ENCODE measurements around the gene SUMO4. TPM values are rescaled to one million over a fixed set of nuclear protein-coding genes. Genes with fewer than 3 reads are reported as not detected.
A peak's percentile ranks its signal among the peaks of the same experiment; 100 is the strongest.

SUMO4 gene
- total RNA-seq, 1 donor from 2014 or later: 2.0 TPM

- H3K9me3 ChIP-seq: no peaks in the 10 kb centered on the region
- no peak overlapping the region for H3K27ac ChIP-seq
- TF ChIP-seq CTCF (IDR thresholded peaks at IDR 0.05): no peak
- DNase-seq (no peak), ATAC-seq (peak; percentile 54 to 64)
- H3K4me1 ChIP-seq: no peaks in the 10 kb centered on the region
- H3K36me3 ChIP-seq: peaks cover 16% of the 10 kb centered on the region
- no peaks in the 10 kb centered on the region for H3K27me3 ChIP-seq (ENCODE audit: low read depth)
- no peak overlapping the region for H3K4me3 ChIP-seq
- intact Hi-C loops (cut with DNase I): no loop called here
These were observed 12.1 kb upstream of the SUMO4 start for GRCh38 chr6:149387779-149388512.

- H3K4me1 ChIP-seq: no peaks in the 10 kb centered on the region
- DNase-seq (no peak), ATAC-seq (no peak)
These were observed 10.4 kb upstream of the SUMO4 start for GRCh38 chr6:149389509-149390297.

GRCh38 chr6:149392093-149392492, 8.0 kb upstream of the SUMO4 start:
- Histone ChIP-seq H3K4me1 (no peaks in the 10 kb centered on the region), H3K27ac (no peak overlapping the region), H3K36me3 (peaks cover 1% of the 10 kb centered on the region), H3K9me3 (no peaks in the 10 kb centered on the region), H3K27me3 (ENCODE audit: low read depth) (no peaks in the 10 kb centered on the region), H3K4me3 (no peak overlapping the region)
- TF ChIP-seq CTCF (IDR thresholded peaks at IDR 0.05): no peak
- ATAC-seq (no peak), DNase-seq (no peak)
- intact Hi-C loops (cut with DNase I): no loop called here

More at GRCh38 chr6:149389509-149390297, 10.4 kb upstream of the SUMO4 start:
- TF ChIP-seq CTCF (IDR thresholded peaks at IDR 0.05): no peak
- Histone ChIP-seq H3K9me3 (no peaks in the 10 kb centered on the region), H3K36me3 (peaks cover 4% of the 10 kb centered on the region), H3K4me3 (no peak overlapping the region), H3K27me3 (ENCODE audit: low read depth) (no peaks in the 10 kb centered on the region), H3K27ac (no peak overlapping the region)
- intact Hi-C loops (cut with DNase I): no loop called here

GRCh38 chr6:149392535-149392934, 7.5 kb upstream of the SUMO4 start:
- no peak for ATAC-seq
- intact Hi-C loops (cut with DNase I): no loop called here
- no peaks in the 10 kb centered on the region for H3K27me3 ChIP-seq (ENCODE audit: low read depth)
- H3K4me1 ChIP-seq: no peaks in the 10 kb centered on the region
- H3K36me3 ChIP-seq: peaks cover 6% of the 10 kb centered on the region
- H3K27ac ChIP-seq: no peak overlapping the region
- DNase-seq: no peak
- H3K4me3 ChIP-seq: no peak overlapping the region
- no peak for TF ChIP-seq CTCF (IDR thresholded peaks at IDR 0.05)
- H3K9me3 ChIP-seq: no peaks in the 10 kb centered on the region

- DNase-seq: no peak
- no peak overlapping the region for H3K4me3 ChIP-seq
- H3K36me3 ChIP-seq: peaks cover 12% of the 10 kb centered on the region
- TF ChIP-seq CTCF (IDR thresholded peaks at IDR 0.05): no peak
- no peaks in the 10 kb centered on the region for H3K27me3 ChIP-seq (ENCODE audit: low read depth)
- intact Hi-C loops (cut with DNase I): no loop called here
- no peak overlapping the region for H3K27ac ChIP-seq
- no peaks in the 10 kb centered on the region for H3K9me3 ChIP-seq
- no peak for ATAC-seq
- no peaks in the 10 kb centered on the region for H3K4me1 ChIP-seq
These were observed 6.9 kb upstream of the SUMO4 start for GRCh38 chr6:149393002-149393679.

All from lower lobe of right lung (tissue), 2 donors.